ENCODE data around the gene RREB1.

DNA sequence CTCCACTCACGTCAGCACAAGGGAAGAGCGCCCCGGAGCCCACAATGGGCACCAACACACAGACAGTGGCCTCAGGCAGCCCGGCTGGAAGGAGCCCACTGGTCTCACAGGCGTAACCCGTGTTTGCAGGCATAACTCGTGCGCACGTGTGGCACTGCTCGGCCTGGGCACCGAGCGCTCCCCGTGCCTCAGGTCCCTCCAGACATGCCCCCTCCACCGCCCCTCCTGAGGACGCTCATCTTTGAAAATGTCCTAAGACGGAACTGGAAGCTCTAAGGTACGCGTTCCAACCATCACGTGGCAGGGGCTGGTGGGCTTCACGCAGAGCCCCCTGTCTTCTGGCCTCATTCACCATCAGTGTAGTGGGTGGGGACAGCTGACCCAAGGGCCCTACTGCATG is 160.6 kb downstream of the RREB1 start:
- TF ChIP-seq POLR2AphosphoS5 (IDR thresholded peaks at IDR 0.05; ENCODE audit: insufficient read depth in 1 of 2, low read depth in 1 of 2) (no peak), POLR2A (IDR thresholded peaks at IDR 0.05) (no peak)
- TF ChIP-seq, protein P1, sequence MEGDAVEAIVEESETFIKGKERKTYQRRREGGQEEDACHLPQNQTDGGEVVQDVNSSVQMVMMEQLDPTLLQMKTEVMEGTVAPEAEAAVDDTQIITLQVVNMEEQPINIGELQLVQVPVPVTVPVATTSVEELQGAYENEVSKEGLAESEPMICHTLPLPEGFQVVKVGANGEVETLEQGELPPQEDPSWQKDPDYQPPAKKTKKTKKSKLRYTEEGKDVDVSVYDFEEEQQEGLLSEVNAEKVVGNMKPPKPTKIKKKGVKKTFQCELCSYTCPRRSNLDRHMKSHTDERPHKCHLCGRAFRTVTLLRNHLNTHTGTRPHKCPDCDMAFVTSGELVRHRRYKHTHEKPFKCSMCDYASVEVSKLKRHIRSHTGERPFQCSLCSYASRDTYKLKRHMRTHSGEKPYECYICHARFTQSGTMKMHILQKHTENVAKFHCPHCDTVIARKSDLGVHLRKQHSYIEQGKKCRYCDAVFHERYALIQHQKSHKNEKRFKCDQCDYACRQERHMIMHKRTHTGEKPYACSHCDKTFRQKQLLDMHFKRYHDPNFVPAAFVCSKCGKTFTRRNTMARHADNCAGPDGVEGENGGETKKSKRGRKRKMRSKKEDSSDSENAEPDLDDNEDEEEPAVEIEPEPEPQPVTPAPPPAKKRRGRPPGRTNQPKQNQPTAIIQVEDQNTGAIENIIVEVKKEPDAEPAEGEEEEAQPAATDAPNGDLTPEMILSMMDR (IDR thresholded peaks at IDR 0.05): no peak

Data from vagina (tissue), 2 donors.